ENCODE results near the gene TRAK2.

TRAK2 gene

DNA sequence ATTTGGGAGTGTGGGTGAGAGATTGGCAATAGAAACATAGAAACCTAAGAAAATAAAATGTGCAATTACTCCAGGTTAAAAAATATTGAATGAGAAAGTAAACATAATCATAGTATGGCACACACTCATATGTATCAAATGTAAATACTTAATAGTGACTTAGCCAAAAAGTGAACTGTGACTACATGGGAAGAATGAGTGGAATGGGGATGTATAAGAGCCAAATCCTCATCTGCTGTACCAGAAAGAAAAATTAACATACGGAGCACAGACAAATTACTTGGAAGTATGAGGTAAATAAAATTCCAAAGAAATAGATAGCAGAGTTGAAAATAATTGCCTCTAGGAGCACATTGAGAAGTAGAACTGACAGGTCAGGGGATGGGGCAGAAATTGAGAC lies 98.1 kb downstream of the TRAK2 start:
- DNase-seq, result no peak

GRCh38 chr2:201350879-201351278 lies 100.4 kb downstream of the TRAK2 start:
- no peak for DNase-seq

DNA sequence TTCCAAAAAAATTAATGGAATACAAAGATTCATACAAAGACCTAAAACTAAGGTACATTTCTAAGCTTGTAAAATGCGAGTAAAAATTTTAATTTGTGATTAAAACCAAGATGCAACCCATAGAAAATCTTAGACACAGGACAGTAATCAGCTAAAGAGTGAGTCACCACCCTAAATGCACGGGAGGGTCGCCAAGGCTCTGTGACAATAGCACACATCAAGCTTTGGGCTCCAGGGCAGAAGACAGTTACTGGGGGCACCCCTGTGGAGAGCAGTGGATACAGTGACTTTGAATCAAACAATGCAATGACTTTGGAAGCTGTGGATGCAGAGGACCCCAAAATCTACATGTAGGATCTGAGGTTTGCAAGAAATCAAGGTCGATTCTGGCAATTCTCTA lies 101.7 kb downstream of the TRAK2 start:
- DNase-seq, result no peak

DNA sequence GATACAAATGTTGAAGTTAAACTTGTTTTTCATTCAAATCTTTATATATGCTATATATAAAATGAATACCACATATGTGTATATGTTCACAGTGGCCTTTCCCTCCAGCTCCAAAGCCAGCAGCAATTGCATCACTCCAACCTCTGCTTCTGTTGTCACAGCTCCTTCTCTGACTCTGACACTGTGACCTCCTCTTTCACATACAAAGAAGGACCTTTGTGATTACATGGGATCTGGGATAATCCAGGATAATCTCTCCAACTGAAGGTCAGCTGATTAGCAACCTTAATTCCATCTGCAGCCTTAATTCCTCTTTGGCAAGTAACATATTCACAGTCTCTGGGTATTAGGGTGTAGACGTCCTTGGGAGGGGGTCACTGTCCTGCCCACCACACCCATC lies 102.5 kb downstream of the TRAK2 start:
- DNase-seq, result no peak

- DNase-seq, result no peak
Measured at GRCh38 chr2:201347138-201347537, 104.1 kb downstream of the TRAK2 start.

DNA sequence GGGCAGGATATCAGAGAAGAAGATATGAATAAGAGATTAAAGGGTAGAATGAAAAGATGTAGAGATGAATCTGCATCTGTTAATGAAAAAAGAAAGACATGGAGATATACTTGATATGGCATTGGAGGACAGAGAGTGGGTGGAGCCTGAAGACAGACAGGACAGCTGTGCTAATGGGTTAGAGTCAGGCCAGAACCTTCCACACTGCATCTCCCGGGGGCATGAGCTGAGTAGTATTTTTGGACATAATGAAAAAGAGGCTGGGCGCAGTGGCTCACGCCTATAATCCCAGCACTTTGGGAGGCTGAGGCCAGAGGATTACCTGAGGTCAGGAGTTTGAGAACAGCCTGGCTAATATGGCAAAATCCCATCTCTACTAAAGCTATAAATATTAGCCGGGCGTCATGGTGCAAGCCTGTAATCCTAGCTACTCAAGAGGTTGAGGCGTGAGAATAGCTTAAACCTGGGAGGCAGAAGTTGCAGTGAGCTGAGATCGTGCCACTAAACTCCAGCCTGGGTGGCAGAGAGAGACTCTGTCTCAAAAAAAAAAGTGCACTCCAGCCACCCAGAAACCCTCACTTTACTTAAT lies 105.5 kb downstream of the TRAK2 start:
- no peak for DNase-seq

GRCh38 chr2:201344663-201345366 lies 106.4 kb downstream of the TRAK2 start:
- no peak for DNase-seq

GRCh38 chr2:201343559-201343958 lies 107.7 kb downstream of the TRAK2 start:
- no peak for DNase-seq

- no peak for DNase-seq
Measured at GRCh38 chr2:201342923-201343322, 108.3 kb downstream of the TRAK2 start.

GRCh38 chr2:201329409-201329808 lies 121.8 kb downstream of the TRAK2 start:
- no peak for DNase-seq

GRCh38 chr2:201327678-201328077 lies 123.6 kb downstream of the TRAK2 start:
- peak; percentile 16 for DNase-seq
